GM20000 (cell line): ENCODE measurements around the gene MAP6.

Experiments
- DNase-seq: peaks from one replicate; pipeline ENCODE4 v3.0.0; 2012; ENCODE audit warnings: low spot score
- CTCF ChIP-seq: IDR thresholded peaks from 2 replicates; pipeline ENCODE4 v1.5.1; 2012; ENCODE audit warnings: mild to moderate bottlenecking, control low read depth; ENCODE audit errors: extremely low read depth, missing control alignments

MAP6 gene

GRCh38 chr11:75597636-75598035 is 71.2 kb downstream of the MAP6 start:
- peak; percentile 74 for TF ChIP-seq CTCF
- peak; percentile 62 for DNase-seq

- no peak for DNase-seq
- TF ChIP-seq CTCF: no peak
These were observed 71.9 kb downstream of the MAP6 start for GRCh38 chr11:75596914-75597313.

- no peak for DNase-seq
- TF ChIP-seq CTCF: no peak
These were observed 73.4 kb downstream of the MAP6 start for GRCh38 chr11:75595429-75595828.

GRCh38 chr11:75594211-75594610 is 74.6 kb downstream of the MAP6 start:
- no peak for TF ChIP-seq CTCF
- DNase-seq: no peak

- TF ChIP-seq CTCF: no peak
- DNase-seq: no peak
These were observed 75.4 kb downstream of the MAP6 start for GRCh38 chr11:75593286-75593915.

GRCh38 chr11:75592715-75593114 is 76.1 kb downstream of the MAP6 start:
- TF ChIP-seq CTCF: no peak
- no peak for DNase-seq

DNA sequence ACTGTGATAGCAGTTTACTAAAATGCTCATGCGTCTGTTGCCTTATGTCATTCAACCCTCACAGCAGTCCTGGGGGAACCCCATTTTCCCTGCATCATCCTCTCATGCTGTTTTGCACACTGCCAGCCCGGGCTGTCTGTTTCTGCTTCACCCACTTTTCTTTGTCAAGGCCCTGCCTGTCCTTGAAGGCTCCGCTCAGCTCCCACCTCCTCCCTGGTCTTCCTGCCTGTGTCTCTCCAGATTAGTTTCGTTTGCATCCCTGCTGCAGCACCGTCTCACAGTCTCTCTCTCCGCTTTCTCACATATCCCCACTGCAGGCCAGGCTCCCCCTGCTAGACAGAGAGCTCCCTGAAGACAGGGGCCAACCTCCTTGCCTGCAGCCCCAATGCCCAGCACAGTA is 76.9 kb downstream of the MAP6 start:
- no peak for DNase-seq
- no peak for TF ChIP-seq CTCF

- no peak for TF ChIP-seq CTCF
- DNase-seq: no peak
These were observed 77.5 kb downstream of the MAP6 start for GRCh38 chr11:75591371-75591770.
